Cardiac muscle cell (in vitro differentiated cells and primary cell): ENCODE results near the gene SLC26A11. TPM values are rescaled to one million over a fixed set of nuclear protein-coding genes. Genes with fewer than 3 reads are reported as not detected.

ENCODE experiments used
- DNase-seq, 2 donors: peaks; one replicate each; pipeline versions ENCODE4 v3.0.0 to v3.0.0-alpha.2; 2010 to 2017; ENCODE audit warnings: low read depth in 1 of 2, low spot score in 1 of 2
- H3K27ac ChIP-seq: fragments of 200-600 bp; sonication (generic); 2 replicates; pipeline ENCODE4 v1.5.1; 2016
- H3K27me3 ChIP-seq: fragments of 200-600 bp; sonication (generic); 2 replicates; pipeline ENCODE4 v1.6.0; 2016; ENCODE audit warnings: control low read depth
- H3K36me3 ChIP-seq: fragments of 200-600 bp; sonication (generic); 2 replicates; pipeline ENCODE4 v1.5.1; 2016; ENCODE audit warnings: control low read depth
- H3K4me1 ChIP-seq: fragments of 200-600 bp; sonication (generic); 2 replicates; pipeline ENCODE4 v1.8.1; 2017; ENCODE audit warnings: low read depth, mild to moderate bottlenecking, mixed run types
- H3K4me3 ChIP-seq: fragments of 200-600 bp; sonication (generic); 2 replicates; pipeline ENCODE4 v1.5.1; 2016; ENCODE audit warnings: mild to moderate bottlenecking
- H3K9me3 ChIP-seq: fragments of 200-600 bp; sonication (generic); 2 replicates; pipeline ENCODE4 v1.5.1; 2017; ENCODE audit warnings: low read depth, mild to moderate bottlenecking, control low read depth
- CTCF ChIP-seq: IDR thresholded peaks from 2 replicates; pipeline ENCODE4 v1.5.1; 2012; ENCODE audit warnings: low read depth, mild to moderate bottlenecking, low read length
- polyA plus RNA-seq: library from polyadenylated mRNA; unstranded; fragments of >200 nt; fragmentation: Nextera tagmentation; extraction: Ambion mirVana; gene quantifications from 2 replicates; pipeline ENCODE4 v1.2.1, GENCODE V29; 2016
- total RNA-seq: library from RNA; depleted of rRNA; stranded (reverse); fragments of >200 nt; gene quantifications from 2 replicates; pipeline ENCODE4 v1.2.3, GENCODE V29; 2016

SLC26A11 gene
- total and polyA plus RNA-seq, 2 experiments from 2014 or later, result 39.0 to 46.8 TPM

GRCh38 chr17:80219013-80219762 is 1.0 kb upstream of the SLC26A11 start:
- peaks cover 4% of the 10 kb centered on the region for H3K36me3 ChIP-seq
- H3K4me3 ChIP-seq, result peak overlapping the region; percentile 96
- peaks cover 4% of the 10 kb centered on the region for H3K4me1 ChIP-seq
- no peaks in the 10 kb centered on the region for H3K9me3 ChIP-seq
- H3K27ac ChIP-seq, result peak overlapping the region; percentile 74
- no peak for TF ChIP-seq CTCF
- H3K27me3 ChIP-seq, result no peaks in the 10 kb centered on the region
- DNase-seq, result peak; percentile 50 to 84

- Histone ChIP-seq H3K4me1 (peaks cover 4% of the 10 kb centered on the region), H3K4me3 (peak overlapping the region; percentile 96), H3K9me3 (no peaks in the 10 kb centered on the region), H3K27me3 (no peaks in the 10 kb centered on the region), H3K36me3 (peaks cover 4% of the 10 kb centered on the region), H3K27ac (peak overlapping the region; percentile 74)
- no peak for DNase-seq
- TF ChIP-seq CTCF, result no peak
Observed at GRCh38 chr17:80219763-80220053, 519 bp upstream of the SLC26A11 start.

- peaks cover 4% of the 10 kb centered on the region for H3K4me1 ChIP-seq
- no peaks in the 10 kb centered on the region for H3K27me3 ChIP-seq
- peak overlapping the region; percentile 49 for H3K27ac ChIP-seq
- H3K36me3 ChIP-seq, result peaks cover 2% of the 10 kb centered on the region
- peak; percentile 16 to 32 for DNase-seq
- peak overlapping the region; percentile 96 for H3K4me3 ChIP-seq
- TF ChIP-seq CTCF, result no peak
- H3K9me3 ChIP-seq, result no peaks in the 10 kb centered on the region
Observed at GRCh38 chr17:80220736-80221215, 549 bp downstream of the SLC26A11 start.

GRCh38 chr17:80221351-80222105 is 1.3 kb downstream of the SLC26A11 start:
- Histone ChIP-seq H3K4me1 (peaks cover 4% of the 10 kb centered on the region), H3K27ac (no peak overlapping the region), H3K9me3 (no peaks in the 10 kb centered on the region), H3K36me3 (no peaks in the 10 kb centered on the region), H3K27me3 (no peaks in the 10 kb centered on the region), H3K4me3 (peak overlapping the region; percentile 96)
- DNase-seq, result no peak
- TF ChIP-seq CTCF, result no peak

GRCh38 chr17:80222376-80223141 is 2.3 kb downstream of the SLC26A11 start:
- Histone ChIP-seq H3K27ac (no peak overlapping the region), H3K27me3 (no peaks in the 10 kb centered on the region), H3K9me3 (no peaks in the 10 kb centered on the region), H3K4me1 (peaks cover 4% of the 10 kb centered on the region), H3K4me3 (no peak overlapping the region), H3K36me3 (no peaks in the 10 kb centered on the region)
- no peak for TF ChIP-seq CTCF
- DNase-seq, result no peak
